HG02973 (cell line): ENCODE results near the gene SLC13A2.
"Not testable (repeated sequence)": the region's sequence is repeated elsewhere in the genome, so short reads cannot be mapped to it uniquely, and the experiment has no call there.

Experiments used
- ATAC-seq: cut with Tn5 transposase; IDR thresholded peaks from one replicate; pipeline ENCODE4 v1.9.1; 2021; ENCODE audit warnings: moderate library complexity; ENCODE audit not compliant: unreplicated experiment

The SLC13A2 gene

DNA sequence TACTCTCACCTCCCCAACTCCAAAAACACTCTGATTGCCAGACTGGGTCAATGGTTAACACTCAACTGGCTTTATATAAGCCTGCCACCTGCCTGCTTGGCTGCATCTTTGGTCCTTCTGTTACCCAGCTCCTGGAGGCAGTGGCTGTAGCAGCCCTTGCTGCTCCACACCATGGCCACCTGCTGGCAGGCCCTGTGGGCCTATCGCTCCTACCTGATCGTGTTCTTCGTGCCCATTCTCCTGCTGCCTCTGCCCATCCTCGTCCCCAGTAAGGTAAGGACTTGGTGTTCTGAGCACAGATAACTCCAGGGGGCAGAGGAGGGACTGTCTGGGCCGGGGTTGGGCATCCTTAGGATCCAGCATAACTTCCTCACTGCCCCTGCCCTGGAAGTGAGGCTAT, at the start of gene SLC13A2:
TSS of gene SLC13A2 (plus strand) at position 103 of the 400 bp plus-strand sequence. CDS start at position 172, 69 bp downstream.
- ATAC-seq: no peak

DNA sequence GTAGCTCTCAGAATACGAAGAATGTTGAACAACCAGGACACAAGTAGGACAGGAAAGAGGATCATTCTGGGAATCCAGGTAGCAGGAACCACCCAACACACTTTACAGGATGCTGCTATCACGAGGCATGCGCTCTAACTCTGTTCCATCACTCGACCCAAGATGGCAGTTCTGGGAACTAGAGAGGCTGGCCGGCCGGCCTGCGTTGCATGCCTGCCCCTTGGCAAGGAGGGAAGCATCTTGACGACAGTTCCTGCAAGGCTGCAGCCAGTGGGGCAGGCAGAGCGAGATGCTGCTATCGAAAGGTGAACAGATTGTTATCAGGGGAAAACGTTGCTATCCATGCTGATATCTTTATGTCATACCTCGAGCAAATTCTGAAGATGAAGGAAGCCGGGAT, 48.2 kb upstream of the SLC13A2 start:
- ATAC-seq: no peak

- ATAC-seq: no peak
Measured at GRCh38 chr17:28426081-28426519, 47.3 kb upstream of the SLC13A2 start.

DNA sequence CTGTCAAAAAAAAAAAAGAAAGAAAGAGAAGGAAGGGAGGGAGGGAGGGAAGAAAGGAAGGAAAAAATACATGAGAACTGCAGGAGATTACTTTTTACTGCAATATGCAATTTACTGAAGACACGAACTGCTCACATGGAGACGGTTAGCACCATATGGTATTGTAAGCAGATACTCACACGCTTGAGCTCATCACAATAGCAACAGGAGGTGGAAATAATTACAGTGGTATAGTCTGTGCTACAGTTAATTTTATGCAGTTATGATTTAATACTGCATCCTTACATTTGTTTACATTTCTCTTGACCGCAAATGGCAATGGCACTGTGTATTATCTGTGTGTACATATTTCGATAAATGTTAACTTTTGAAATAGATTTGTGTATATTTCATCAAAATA, 46.1 kb upstream of the SLC13A2 start:
- no peak for ATAC-seq

DNA sequence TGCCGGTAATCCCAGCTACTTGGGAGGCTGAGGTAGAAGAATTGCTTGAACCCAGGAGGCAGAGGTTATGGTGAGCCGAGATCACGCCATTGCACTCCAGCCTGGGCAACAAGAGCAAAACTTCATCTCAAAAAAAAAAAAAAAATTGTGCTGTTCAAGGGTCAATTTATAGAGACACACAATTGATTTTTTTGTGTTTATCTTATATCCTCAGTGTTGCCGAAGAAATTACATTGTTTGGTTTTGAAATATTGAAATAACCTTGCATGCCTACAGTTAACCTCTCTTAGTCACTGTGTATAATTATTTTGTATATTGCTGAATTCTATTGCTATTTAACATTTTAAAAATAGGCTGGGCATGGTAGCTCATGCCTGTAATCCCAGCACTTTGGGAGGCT, 45.5 kb upstream of the SLC13A2 start:
- ATAC-seq: not testable (repeated sequence)

DNA sequence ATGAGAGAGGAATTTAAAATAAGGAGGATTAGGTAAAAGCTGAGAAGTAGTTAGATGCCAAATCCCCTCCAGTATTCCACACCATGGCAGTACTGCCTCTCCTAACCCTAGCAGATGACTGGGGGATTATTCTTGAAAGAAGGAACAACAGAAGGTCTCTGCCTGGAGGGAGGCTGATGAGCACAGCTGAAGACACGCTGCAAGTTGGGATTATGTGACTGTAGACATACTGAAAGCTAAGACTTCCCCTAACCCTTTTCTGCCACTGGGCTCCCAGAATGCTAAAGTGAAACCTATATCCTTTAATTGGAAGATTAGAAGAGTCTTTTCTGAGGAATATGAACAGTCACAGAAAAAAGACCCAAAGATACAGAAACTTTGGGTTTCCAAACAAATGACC, 39.7 kb upstream of the SLC13A2 start:
- no peak for ATAC-seq

DNA sequence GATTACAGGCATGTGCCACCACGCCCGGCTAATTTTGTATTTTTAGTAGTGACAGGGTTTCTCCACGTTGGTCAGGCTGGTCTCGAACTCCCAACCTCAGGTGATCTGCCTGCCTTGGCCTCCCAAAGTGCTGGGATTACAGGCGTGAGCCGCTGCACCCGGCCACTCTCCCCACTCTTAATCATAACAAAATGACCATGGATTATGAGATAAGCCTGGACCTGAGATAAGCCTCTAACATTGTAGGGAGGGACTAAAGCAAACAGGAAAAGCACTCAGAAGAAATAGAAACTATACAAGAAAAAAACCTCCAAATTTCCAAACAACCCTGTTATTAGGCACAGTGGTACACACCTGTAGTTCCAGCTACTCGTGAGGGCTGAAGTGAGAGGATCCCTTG, 39.1 kb upstream of the SLC13A2 start:
- ATAC-seq: not testable (repeated sequence)

- no peak for ATAC-seq
Measured at GRCh38 chr17:28443901-28444638, 29.4 kb upstream of the SLC13A2 start.

DNA sequence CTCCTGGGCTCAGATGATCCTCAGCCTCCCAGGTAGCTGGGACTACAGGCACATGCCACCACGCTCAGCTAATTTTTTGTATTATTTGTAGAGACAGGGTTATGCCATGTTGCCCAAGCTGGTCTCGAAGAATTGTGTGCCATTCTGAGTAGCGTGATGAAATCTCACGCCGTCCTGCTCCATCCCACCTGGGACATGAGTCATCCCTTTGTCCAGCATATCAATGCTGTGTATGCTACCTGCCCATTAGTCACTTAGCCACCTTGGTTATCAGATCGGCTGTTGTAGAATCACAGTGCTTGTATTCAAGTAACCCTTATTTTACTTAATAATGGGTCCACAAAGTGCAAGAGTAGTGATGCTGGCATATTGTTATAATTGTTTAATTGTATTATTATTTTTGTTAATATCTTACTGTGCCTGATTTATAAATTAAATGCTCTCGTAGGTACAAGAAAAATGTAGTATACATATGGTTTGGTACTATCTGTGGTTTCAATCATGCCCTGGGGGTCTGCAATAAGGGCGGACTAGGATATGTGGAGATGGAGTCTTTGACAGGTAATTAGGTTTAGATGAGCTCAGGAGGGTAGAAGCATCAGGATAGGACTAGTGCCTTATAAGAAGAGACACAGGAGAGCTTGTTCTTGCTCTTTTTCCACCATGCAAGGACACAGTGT, 26.6 kb upstream of the SLC13A2 start:
- no peak for ATAC-seq

DNA sequence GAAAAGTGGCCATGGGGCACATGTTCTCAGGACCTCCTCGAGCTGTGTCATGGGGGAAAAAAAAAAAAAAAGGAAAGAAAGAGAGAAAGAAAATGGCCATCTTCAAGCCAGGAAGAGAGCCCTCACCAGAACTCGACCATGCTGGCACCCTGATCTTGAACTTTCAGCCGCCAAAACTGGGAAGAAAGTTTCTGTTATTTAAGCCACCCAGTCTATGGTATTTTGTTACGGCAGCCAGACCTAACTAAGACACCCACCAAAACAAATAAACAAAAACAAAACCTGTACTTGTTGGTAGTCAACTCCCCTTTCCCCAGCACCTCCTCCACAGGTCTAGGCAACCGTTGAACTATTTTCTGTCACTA, 26.1 kb upstream of the SLC13A2 start:
- no peak for ATAC-seq

- ATAC-seq: no peak
Measured at GRCh38 chr17:28449859-28450258, 23.6 kb upstream of the SLC13A2 start.

DNA sequence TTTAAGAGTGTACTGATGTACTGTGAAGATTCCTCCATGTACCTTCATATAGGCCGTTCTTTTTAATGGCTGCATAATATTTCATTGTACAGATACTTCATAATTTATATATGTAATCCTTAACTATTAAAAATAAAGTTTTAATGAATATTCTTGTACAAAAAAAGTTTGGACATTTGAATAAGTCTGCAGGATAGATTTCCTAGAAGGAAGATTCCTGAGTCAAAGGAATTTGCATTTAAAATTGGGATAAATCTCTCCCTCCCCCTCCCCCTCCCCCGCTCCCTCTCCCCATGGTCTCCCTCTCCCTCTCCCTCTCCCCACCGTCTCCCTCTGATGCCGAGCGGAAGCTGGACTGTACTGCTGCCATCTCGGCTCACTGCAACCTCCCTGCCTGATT, 15.6 kb upstream of the SLC13A2 start:
- ATAC-seq: no peak

- not testable (repeated sequence) for ATAC-seq
Measured at GRCh38 chr17:28458881-28459280, 14.6 kb upstream of the SLC13A2 start.

GRCh38 chr17:28460901-28461300, 12.5 kb upstream of the SLC13A2 start:
- ATAC-seq: no peak

- ATAC-seq: no peak
Measured at GRCh38 chr17:28466001-28466400, 7.4 kb upstream of the SLC13A2 start.

DNA sequence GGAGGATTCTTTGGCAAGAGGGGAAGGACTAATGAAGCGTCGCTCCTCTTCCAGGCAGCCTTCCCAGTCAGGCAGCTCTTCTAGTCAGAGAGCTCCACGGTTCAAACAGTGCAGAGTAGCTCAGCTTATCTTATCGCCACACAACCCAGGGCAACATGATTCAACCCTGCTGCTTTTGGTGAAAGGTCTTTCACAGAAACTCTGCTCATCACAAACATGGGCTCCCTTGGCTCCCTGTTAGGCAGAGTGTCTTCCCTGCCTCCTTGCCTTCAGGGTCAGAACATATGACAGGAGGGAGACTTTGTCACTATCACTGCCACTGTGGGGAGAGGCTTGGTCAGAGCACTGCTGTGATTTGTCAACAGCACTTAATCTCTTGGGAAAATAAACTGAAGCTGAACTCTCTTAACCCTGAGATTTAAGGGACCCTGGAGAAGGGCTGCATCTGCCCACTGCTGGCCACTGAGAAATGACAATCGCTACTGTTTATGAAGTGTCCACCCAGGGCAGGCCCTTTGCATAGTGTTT, 6.9 kb upstream of the SLC13A2 start:
- ATAC-seq: no peak

- ATAC-seq: no peak
Measured at GRCh38 chr17:28467456-28468025, 5.9 kb upstream of the SLC13A2 start.

DNA sequence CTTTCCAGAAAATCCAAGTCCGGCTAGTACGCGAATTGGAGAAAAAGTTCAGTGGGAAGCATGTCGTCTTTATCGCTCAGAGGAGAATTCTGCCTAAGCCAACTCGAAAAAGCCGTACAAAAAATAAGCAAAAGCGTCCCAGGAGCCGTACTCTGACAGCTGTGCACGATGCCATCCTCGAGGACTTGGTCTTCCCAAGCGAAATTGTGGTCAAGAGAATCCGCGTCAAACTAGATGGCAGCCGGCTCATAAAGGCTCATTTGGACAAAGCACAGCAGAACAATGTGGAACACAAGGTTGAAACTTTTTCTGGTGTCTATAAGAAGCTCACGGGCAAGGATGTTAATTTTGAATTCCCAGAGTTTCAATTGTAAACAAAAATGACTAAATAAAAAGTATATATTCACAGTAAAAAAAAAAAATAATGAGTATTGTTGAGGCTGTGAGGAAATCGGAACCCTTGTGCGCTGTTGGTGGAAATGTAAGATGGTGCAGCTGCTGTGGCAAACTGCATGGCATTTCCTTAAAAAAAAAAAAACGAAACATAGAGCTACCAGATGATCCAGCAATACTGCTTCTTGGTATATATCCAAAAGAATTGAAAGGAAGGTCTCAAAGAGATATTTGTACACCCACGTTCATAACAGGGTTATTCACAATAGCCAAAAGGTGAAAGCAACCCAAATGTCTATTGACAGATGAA, 5.3 kb upstream of the SLC13A2 start:
- ATAC-seq: not testable (repeated sequence)

GRCh38 chr17:28468781-28469180, 4.7 kb upstream of the SLC13A2 start:
- peak; percentile 69 for ATAC-seq

DNA sequence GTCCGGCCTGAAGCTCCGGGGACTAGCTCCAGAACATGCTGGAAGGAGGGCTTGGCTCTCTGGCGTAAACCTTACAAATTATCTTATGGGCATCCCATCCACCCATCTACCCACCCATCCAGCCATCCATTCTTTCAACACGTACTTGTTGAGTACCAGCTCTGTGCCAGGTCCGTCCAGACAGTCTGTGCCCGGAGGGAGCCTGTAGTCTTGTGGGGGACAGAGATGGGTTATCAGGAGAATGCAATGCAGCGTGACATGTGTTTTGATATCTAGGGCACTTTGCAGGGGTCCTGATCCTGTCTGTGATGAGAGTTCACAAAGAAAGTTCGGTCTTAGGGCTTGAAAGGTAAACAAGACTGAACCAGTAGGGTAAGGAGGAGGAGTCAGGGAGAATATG, 4.1 kb upstream of the SLC13A2 start:
- ATAC-seq: no peak

GRCh38 chr17:28470266-28470913, 3.1 kb upstream of the SLC13A2 start:
- ATAC-seq: no peak
